Measurements from ENCODE around the gene ZSWIM1. TPM values are rescaled to one million over a fixed set of nuclear protein-coding genes. Genes with fewer than 3 reads are reported as not detected.

ZSWIM1 gene
- total and polyA plus RNA-seq, 2 of the 13 experiments (the other 11 are each of a cell fraction or from before 2014, with no cell fraction given), result 9.5 to 11.7 TPM

DNA sequence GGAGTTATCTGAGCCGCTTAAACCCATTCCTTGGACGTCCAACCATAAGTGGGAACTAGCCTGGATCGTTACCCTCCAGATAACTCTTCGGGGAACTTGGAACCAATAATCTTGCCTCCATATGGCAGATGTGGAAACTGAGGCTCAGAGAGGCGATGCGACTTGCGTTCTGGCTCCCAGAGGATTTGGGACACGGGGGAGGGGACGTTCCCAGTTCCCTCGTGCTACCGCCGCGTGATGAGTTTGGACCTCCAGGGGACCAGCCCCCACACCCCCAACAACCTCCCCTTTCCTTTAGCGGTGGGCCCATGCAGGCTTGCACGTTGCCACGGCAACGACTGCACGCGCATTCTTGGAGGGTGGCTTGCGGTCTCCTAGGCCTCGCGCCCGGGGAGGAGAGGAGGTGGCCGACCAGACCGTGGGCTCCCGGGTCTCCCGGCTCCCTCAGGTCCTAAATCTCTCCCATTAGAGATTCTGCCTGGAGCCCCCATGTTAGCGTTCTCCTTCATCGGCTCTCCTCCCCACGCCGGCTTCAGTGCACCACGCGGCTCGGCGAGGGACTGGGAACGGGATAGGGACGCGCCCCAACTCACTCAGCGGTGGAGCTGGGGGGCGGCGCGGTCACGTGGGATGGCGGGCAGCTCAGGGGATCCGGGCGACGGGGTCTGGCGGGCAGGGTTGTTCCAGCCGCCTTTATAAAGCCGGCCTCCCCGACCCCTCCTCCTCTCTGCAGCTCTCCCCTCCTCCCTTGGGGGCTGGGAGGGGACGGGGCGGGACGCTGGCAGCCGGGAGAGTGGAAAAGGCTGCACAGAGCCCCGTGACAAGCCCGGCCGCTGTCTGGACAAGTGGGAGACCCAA is 30.7 kb downstream of the ZSWIM1 start, which contains the start of gene PLTP (continued):
- TF ChIP-seq, protein P1, sequence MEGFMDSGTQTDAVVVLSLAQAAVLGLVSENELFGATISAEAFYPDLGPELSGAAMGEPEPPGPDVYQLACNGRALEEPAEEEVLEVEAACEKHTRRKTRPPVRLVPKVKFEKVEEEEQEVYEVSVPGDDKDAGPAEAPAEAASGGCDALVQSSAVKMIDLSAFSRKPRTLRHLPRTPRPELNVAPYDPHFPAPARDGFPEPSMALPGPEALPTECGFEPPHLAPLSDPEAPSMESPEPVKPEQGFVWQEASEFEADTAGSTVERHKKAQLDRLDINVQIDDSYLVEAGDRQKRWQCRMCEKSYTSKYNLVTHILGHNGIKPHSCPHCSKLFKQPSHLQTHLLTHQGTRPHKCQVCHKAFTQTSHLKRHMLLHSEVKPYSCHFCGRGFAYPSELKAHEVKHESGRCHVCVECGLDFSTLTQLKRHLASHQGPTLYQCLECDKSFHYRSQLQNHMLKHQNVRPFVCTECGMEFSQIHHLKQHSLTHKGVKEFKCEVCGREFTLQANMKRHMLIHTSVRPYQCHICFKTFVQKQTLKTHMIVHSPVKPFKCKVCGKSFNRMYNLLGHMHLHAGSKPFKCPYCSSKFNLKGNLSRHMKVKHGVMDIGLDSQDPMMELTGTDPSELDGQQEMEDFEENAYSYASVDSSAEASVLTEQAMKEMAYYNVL (CRISPR knock-in tag; IDR thresholded peaks at IDR 0.05; ENCODE audit: borderline replicate concordance), result 0 out of 2 replicates have a peak, but pooled peaks have one; percentile 5
- no peak for TF ChIP-seq GLI4 (CRISPR knock-in tag; IDR thresholded peaks at IDR 0.05; ENCODE audit: borderline replicate concordance)
- TF ChIP-seq ZNF264 (CRISPR knock-in tag; IDR thresholded peaks at IDR 0.05), result no peak
- TF ChIP-seq, protein P2, sequence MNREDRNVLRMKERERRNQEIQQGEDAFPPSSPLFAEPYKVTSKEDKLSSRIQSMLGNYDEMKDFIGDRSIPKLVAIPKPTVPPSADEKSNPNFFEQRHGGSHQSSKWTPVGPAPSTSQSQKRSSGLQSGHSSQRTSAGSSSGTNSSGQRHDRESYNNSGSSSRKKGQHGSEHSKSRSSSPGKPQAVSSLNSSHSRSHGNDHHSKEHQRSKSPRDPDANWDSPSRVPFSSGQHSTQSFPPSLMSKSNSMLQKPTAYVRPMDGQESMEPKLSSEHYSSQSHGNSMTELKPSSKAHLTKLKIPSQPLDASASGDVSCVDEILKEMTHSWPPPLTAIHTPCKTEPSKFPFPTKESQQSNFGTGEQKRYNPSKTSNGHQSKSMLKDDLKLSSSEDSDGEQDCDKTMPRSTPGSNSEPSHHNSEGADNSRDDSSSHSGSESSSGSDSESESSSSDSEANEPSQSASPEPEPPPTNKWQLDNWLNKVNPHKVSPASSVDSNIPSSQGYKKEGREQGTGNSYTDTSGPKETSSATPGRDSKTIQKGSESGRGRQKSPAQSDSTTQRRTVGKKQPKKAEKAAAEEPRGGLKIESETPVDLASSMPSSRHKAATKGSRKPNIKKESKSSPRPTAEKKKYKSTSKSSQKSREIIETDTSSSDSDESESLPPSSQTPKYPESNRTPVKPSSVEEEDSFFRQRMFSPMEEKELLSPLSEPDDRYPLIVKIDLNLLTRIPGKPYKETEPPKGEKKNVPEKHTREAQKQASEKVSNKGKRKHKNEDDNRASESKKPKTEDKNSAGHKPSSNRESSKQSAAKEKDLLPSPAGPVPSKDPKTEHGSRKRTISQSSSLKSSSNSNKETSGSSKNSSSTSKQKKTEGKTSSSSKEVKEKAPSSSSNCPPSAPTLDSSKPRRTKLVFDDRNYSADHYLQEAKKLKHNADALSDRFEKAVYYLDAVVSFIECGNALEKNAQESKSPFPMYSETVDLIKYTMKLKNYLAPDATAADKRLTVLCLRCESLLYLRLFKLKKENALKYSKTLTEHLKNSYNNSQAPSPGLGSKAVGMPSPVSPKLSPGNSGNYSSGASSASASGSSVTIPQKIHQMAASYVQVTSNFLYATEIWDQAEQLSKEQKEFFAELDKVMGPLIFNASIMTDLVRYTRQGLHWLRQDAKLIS (CRISPR knock-in tag; IDR thresholded peaks at IDR 0.05), result no peak
- TF ChIP-seq SOX5 (CRISPR knock-in tag; IDR thresholded peaks at IDR 0.05; ENCODE audit: borderline replicate concordance), result no peak
- TF ChIP-seq SMYD3 (CRISPR knock-in tag; IDR thresholded peaks at IDR 0.05), result no peak
- TF ChIP-seq, protein P3, sequence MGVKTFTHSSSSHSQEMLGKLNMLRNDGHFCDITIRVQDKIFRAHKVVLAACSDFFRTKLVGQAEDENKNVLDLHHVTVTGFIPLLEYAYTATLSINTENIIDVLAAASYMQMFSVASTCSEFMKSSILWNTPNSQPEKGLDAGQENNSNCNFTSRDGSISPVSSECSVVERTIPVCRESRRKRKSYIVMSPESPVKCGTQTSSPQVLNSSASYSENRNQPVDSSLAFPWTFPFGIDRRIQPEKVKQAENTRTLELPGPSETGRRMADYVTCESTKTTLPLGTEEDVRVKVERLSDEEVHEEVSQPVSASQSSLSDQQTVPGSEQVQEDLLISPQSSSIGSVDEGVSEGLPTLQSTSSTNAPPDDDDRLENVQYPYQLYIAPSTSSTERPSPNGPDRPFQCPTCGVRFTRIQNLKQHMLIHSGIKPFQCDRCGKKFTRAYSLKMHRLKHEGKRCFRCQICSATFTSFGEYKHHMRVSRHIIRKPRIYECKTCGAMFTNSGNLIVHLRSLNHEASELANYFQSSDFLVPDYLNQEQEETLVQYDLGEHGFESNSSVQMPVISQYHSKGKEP (CRISPR knock-in tag; IDR thresholded peaks at IDR 0.05), result no peak
- TF ChIP-seq MTF2 (CRISPR knock-in tag; IDR thresholded peaks at IDR 0.05; ENCODE audit: borderline replicate concordance), result no peak
- no peak for TF ChIP-seq ZNF558 (CRISPR knock-in tag; IDR thresholded peaks at IDR 0.05; ENCODE audit: borderline replicate concordance)
- TF ChIP-seq RNF219 (CRISPR knock-in tag; IDR thresholded peaks at IDR 0.05), result no peak
- TF ChIP-seq, protein P4, sequence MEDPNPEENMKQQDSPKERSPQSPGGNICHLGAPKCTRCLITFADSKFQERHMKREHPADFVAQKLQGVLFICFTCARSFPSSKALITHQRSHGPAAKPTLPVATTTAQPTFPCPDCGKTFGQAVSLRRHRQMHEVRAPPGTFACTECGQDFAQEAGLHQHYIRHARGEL (CRISPR knock-in tag; IDR thresholded peaks at IDR 0.05), result no peak
- TF ChIP-seq ZNF609 (CRISPR knock-in tag; IDR thresholded peaks at IDR 0.05; ENCODE audit: borderline replicate concordance), result 0 out of 2 replicates have a peak, but pooled peaks have one; percentile 42
